Measurements from ENCODE around the gene MARS1. TPM values are rescaled to one million over a fixed set of nuclear protein-coding genes. Genes with fewer than 3 reads are reported as not detected.

The MARS1 gene
- total and polyA plus RNA-seq, 2 experiments from 2014 or later, result 266 to 351 TPM

DNA sequence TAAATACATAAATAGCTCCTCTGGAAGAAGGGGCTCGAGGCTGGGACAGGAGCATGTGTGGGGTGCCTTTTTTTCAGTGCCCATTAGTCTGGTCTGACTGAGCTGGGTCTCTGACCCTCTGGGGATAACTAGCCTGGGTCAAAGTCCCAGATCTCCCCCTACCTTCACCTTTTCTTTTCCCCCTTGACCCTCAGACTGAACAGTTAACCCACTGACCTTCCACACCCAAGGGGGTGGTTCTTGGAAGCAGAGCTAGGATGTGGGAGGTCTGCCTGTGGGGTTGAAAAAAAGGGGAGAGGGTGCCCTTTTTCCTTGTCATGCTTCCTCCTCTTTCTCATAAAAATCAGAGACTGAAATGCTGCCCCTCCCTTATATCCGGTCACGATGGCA lies 29.2 kb upstream of the MARS1 start:
- no peak overlapping the region for H2AFZ ChIP-seq
- H3K79me2 ChIP-seq (replicated peaks; ENCODE audit: insufficient read depth), result peaks cover 23% of the 10 kb centered on the region
- no peaks in the 10 kb centered on the region for H3K27me3 ChIP-seq (ENCODE audit: insufficient read depth)
- DNase-seq (ENCODE audit: low spot score) (no peak), ATAC-seq (no peak)
- no peaks in the 10 kb centered on the region for H3K9me2 ChIP-seq (ENCODE audit: insufficient read depth)
- Mint-ChIP-seq H3K27ac (peak overlapping the region; percentile 98), H3K4me3 (peak overlapping the region; percentile 82), H3K9me3 (no peaks in the 10 kb centered on the region), H3K36me3 (ENCODE audit: low read depth) (peaks cover 23% of the 10 kb centered on the region), H3K4me1 (peaks cover 52% of the 10 kb centered on the region), H3K27me3 (ENCODE audit: insufficient read depth, low read depth, poor library complexity) (peaks cover 43% of the 10 kb centered on the region)
- H3K36me3 ChIP-seq (ENCODE audit: insufficient read depth), result no peaks in the 10 kb centered on the region
- peak overlapping the region; percentile 86 for H3K4me3 ChIP-seq
- H4K20me1 ChIP-seq (replicated peaks; ENCODE audit: insufficient read depth), result no peaks in the 10 kb centered on the region; the same call in 1 of the 2 replicates
- H3F3A ChIP-seq (replicated peaks; ENCODE audit: low read depth), result peaks cover 25% of the 10 kb centered on the region
- peak overlapping the region; percentile 99 for H3K4me2 ChIP-seq
- peak overlapping the region; percentile 96 for H3K27ac ChIP-seq (ENCODE audit: low read depth)
- peaks cover 46% of the 10 kb centered on the region for H3K4me1 ChIP-seq (ENCODE audit: insufficient read depth)
- no peak for TF ChIP-seq ZNF114 (CRISPR knock-in tag; IDR thresholded peaks at IDR 0.05)
- TF ChIP-seq STAT1 (IDR thresholded peaks at IDR 0.05; ENCODE audit: unreplicated experiment), result no peak
- no peak for TF ChIP-seq POLR2AphosphoS5 (IDR thresholded peaks at IDR 0.05; ENCODE audit: low read depth)
- no peak for TF ChIP-seq CREB1 (CRISPR knock-in tag; IDR thresholded peaks at IDR 0.05; ENCODE audit: low read depth)
- no peak for TF ChIP-seq ETS1 (IDR thresholded peaks at IDR 0.05)
- no peak for TF ChIP-seq EZH2 (IDR thresholded peaks at IDR 0.05; ENCODE audit: low read depth, unreplicated experiment)
- TF ChIP-seq EZH2phosphoT487 (IDR thresholded peaks at IDR 0.05; ENCODE audit: unreplicated experiment), result no peak
- no peak for TF ChIP-seq ZNF331 (CRISPR knock-in tag; IDR thresholded peaks at IDR 0.05; ENCODE audit: low read depth)

GRCh38 chr12:57459055-57459749 lies 28.7 kb upstream of the MARS1 start:
- Mint-ChIP-seq H3K36me3 (ENCODE audit: low read depth) (peaks cover 23% of the 10 kb centered on the region), H3K27me3 (ENCODE audit: insufficient read depth, low read depth, poor library complexity) (peaks cover 45% of the 10 kb centered on the region), H3K4me1 (peaks cover 52% of the 10 kb centered on the region), H3K9me3 (no peaks in the 10 kb centered on the region), H3K27ac (peak overlapping the region; percentile 98), H3K4me3 (peak overlapping the region; percentile 82)
- H4K20me1 ChIP-seq (replicated peaks; ENCODE audit: insufficient read depth), result no peaks in the 10 kb centered on the region; the same call in 1 of the 2 replicates
- peak overlapping the region; percentile 97 for H3K4me3 ChIP-seq
- peak; percentile 18 for ATAC-seq
- peaks cover 40% of the 10 kb centered on the region for H3K4me1 ChIP-seq (ENCODE audit: insufficient read depth)
- peak; percentile 99 for DNase-seq (ENCODE audit: low spot score)
- H2AFZ ChIP-seq, result no peak overlapping the region
- H3F3A ChIP-seq (replicated peaks; ENCODE audit: low read depth), result peaks cover 25% of the 10 kb centered on the region
- peak overlapping the region; percentile 83 for H3K27ac ChIP-seq (ENCODE audit: low read depth)
- H3K79me2 ChIP-seq (replicated peaks; ENCODE audit: insufficient read depth), result peaks cover 23% of the 10 kb centered on the region
- peak overlapping the region; percentile 100 for H3K4me2 ChIP-seq
- no peaks in the 10 kb centered on the region for H3K36me3 ChIP-seq (ENCODE audit: insufficient read depth)
- H3K9me2 ChIP-seq (ENCODE audit: insufficient read depth), result no peaks in the 10 kb centered on the region
- H3K27me3 ChIP-seq (ENCODE audit: insufficient read depth), result no peaks in the 10 kb centered on the region
- TF ChIP-seq JUNB (IDR thresholded peaks at IDR 0.05; ENCODE audit: unreplicated experiment) (no peak), EZH2phosphoT487 (IDR thresholded peaks at IDR 0.05; ENCODE audit: unreplicated experiment) (no peak), ETS1 (IDR thresholded peaks at IDR 0.05) (no peak), ZNF462 (CRISPR knock-in tag; IDR thresholded peaks at IDR 0.05) (no peak), POLR2AphosphoS5 (IDR thresholded peaks at IDR 0.05; ENCODE audit: low read depth) (peak; percentile 79)
- TF ChIP-seq, protein P1, sequence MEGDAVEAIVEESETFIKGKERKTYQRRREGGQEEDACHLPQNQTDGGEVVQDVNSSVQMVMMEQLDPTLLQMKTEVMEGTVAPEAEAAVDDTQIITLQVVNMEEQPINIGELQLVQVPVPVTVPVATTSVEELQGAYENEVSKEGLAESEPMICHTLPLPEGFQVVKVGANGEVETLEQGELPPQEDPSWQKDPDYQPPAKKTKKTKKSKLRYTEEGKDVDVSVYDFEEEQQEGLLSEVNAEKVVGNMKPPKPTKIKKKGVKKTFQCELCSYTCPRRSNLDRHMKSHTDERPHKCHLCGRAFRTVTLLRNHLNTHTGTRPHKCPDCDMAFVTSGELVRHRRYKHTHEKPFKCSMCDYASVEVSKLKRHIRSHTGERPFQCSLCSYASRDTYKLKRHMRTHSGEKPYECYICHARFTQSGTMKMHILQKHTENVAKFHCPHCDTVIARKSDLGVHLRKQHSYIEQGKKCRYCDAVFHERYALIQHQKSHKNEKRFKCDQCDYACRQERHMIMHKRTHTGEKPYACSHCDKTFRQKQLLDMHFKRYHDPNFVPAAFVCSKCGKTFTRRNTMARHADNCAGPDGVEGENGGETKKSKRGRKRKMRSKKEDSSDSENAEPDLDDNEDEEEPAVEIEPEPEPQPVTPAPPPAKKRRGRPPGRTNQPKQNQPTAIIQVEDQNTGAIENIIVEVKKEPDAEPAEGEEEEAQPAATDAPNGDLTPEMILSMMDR (conservative IDR thresholded peaks at IDR 0.05; ENCODE audit: low read depth in 2 of 2), result peak; percentile 88 to 95

Data from GM23338 (cell line).